HEK293 (cell line): Measurements from ENCODE around the gene CNP.

Experiments
- CTCF ChIP-seq: fragments of 450-650 bp; formaldehyde crosslinking; IDR thresholded peaks from 2 replicates; pipeline ENCODE4 v1.5.1; 2016; ENCODE audit warnings: missing biosample characterization, missing genetic modification characterization
- KLF1 ChIP-seq: fragments of 450-650 bp; formaldehyde crosslinking; IDR thresholded peaks from 2 replicates; pipeline ENCODE4 v1.5.1; 2016; ENCODE audit warnings: missing biosample characterization, missing genetic modification characterization
- ZFHX2 ChIP-seq: fragments of 450-650 bp; formaldehyde crosslinking; conservative IDR thresholded peaks from 2 replicates; pipeline ENCODE4 v1.5.1; 2016; ENCODE audit warnings: missing biosample characterization, missing genetic modification characterization
- ZIC2 ChIP-seq: fragments of 450-650 bp; formaldehyde crosslinking; IDR thresholded peaks from 2 replicates; pipeline ENCODE4 v1.5.1; 2016; ENCODE audit warnings: missing biosample characterization, missing genetic modification characterization
- ZNF138 ChIP-seq: fragments of 450-650 bp; formaldehyde crosslinking; IDR thresholded peaks from 2 replicates; pipeline ENCODE4 v1.5.1; 2016; ENCODE audit warnings: missing biosample characterization, missing genetic modification characterization, borderline replicate concordance
- ZNF350 ChIP-seq: fragments of 450-650 bp; formaldehyde crosslinking; IDR thresholded peaks from 2 replicates; pipeline ENCODE4 v1.5.0; 2017; ENCODE audit warnings: missing biosample characterization, mild to moderate bottlenecking, missing genetic modification characterization

- no peak for TF ChIP-seq KLF1 (tag by site-specific recombination)
- TF ChIP-seq ZIC2 (tag by site-specific recombination) = no peak
- TF ChIP-seq CTCF = no peak
- TF ChIP-seq ZFHX2 (tag by site-specific recombination) = no peak
- TF ChIP-seq ZNF350 (tag by site-specific recombination) = no peak
- TF ChIP-seq ZNF138 = no peak
Measured at GRCh38 chr17:41989702-41990419, 23.3 kb downstream of the CNP start.
